Measurements from ENCODE around the gene HCRTR1.

Gene HCRTR1

DNA sequence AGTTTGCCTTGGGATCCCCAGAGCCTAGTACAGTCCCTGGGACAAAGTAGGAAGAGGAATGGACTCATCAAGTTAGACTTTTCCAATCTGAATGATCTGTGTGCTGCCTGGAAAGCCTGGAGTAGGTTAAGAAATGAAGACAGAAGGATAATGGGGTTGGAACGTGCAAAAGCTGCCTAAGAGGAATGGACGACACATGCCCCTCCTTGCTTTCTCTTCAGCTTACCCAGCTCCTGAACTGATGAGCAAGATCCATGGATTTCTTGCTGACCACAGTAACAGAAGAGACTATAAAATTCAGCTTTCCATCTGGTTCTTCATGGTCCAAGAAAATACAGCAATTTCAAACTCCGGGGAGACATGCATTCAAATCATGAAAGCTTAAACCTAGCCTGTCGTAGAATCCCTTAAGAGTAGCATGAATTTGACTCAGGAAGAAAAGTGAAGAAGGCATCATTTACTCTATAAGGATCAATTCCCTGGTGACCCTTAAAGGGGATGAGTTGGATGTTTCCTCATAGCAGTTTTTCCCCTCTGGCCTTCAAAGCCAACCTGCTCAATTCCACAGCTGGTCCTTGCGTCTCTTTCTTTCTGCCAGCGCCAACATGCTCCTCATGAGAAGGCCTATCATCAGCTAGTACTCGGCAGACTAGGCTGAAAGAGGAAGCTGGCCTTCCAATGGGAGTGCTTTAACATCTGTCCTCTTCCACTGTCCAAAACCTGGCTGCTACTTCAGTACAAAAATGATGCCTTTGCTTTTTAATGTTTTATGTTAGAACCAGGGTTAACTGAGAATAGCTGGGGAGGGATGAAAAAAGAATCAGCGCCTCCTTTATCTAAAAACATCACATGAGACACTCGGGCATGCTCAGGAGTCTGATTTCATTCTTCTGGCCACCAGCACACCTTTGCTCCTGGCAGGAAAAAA is 32.9 kb downstream of the HCRTR1 start:
- DNase-seq: no peak

DNA sequence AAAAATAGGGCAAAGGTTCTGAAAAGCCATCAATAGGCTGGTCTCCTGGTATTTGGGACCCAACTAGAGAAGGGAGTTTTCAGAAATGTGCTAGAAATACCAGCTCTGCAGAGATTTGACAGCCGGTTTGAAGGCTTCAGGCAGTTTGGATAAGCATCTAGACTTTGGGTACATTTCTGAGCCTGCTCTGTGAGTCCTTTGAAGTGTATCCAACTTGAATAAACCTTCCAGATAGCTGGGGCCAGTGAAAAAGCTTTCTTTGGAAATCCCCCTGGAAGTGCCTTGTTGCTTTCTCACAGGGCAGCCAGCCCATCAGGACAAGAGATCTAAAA is 33.6 kb downstream of the HCRTR1 start:
- no peak for DNase-seq

DNA sequence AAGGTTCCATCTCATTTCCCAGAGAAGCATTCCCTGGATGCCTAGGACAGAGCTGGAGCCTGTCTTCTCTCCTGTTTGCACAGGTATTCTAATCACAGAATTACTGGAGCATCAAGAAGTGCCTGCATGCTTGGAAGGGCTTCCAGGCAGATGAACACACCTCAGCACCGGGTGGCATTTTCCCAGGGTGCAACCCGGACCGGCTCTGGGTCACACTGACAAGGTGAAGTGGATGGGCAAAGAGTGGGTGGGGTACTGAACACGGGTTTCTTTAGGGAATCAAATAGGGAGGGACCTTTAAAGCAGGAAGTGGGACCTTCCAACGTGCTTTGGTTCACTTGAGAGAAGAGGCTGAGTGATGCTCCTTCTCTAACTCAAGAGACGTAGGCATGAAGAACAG is 34.3 kb downstream of the HCRTR1 start:
- DNase-seq: no peak

DNA sequence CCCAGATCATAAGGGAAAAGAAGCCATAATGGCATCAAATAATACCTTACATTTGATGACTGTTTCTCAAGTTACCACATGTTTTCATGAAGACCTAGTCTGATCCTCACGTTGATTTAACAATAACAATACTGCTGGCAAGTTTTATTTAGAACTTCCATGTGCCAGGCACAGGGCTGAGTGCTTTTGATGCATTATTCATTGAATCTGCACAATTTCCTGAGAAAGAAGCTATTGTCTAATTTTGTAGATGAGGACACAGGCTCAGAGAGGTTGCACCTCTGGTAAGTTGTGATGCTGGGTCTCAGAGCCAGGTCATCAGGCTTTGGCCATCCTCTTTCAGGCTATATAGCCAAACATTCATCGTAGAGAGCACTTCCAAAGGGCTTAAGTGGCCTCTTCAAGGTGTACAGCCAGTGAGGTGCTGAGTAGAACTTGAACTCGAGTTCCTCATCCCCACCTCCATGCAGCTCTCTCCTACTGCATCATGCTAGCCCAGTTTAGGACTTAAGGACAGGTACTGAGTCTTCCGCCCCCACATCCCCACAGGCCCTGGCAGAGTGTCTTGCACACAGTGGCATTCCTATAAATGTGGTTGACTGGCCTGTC is 35.5 kb downstream of the HCRTR1 start:
- DNase-seq: no peak

DNA sequence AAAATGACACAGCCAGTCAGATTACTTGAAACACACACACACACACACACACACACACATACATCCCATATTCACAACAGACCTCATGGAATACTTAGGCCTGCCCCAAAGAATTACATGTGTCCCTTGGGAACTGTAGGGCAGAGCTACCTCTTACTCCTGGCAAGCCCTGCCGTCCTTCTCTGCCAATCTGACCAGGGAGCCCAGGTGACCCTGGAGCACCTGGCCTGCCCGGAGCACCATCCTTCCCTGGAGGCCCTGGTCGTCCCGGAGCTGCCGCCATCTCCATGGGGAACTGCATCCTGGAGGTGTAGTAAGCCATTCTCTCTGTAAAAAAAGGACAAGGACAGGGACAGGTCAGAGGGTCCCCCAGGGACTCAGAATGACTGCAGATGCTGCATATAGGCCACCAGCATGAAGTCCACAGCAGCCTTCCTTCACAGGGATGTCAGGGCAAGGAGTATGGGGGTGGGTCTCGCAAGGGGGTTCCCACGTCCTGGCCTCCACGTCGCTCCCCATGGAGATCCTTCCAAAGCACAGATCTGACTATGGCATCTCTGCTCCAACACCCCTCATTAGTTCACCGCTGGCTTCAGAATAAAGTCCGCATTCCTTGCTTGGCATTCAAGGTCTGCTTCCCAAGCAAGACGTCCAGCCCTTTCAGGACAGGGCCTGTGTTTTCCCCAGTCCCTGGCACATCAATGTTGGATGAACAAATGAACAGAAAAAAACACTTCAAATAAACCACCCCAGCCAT is 36.4 kb downstream of the HCRTR1 start:
- no peak for DNase-seq

DNA sequence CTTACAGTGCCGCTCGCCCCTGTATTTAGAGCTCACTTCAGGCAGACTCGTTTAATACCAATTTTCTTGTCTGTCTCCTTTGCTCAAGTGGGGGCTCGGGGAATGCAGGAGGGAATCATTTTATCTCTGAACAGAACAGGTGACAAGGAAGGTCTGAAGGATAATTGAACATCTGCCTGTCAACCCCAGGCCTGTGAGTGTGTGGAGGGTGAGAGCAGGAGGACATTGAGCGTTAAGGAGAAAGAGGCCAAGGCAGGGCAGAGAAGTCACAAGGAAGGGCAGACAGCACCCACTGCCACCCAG is 36.9 kb downstream of the HCRTR1 start:
- no peak for DNase-seq

DNA sequence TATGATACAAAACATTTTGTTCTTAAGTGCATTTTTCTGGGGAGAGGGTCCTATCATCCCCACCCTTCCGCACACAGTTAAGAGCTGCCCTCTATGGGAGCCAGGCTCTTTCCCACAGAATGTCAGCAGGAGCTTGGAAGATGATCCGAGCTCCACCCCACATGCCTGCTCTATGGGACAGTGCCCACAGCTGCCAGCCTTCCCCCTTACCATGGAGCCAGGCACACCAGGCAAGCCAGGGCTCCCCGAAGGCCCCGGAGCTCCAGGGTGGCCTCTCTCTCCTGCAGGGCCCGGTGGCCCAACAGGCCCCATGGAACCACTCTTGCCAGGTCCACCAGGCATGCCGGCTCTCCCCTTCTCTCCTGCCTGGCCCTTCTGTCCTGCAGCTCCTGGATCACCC is 37.6 kb downstream of the HCRTR1 start:
- DNase-seq: no peak

DNA sequence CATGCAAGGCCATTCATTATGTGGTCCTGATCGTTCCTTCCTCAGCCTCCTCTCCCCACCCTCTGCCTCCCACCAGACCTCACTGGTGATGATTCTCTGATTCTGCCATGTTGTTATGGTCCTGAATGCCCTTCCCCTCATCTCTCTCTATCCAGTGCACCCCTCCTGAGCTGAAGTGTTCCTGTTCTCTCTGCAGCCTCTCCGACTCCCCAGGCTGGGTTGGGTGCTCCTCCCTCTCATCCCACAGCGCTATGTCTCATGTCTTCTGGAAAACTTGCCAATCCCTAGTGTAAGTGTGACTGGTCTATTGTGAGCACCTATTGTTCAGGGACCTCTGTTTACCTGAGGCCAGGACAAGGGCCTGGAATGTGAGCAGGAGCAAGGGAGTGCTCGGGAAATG is 38.3 kb downstream of the HCRTR1 start:
- no peak for DNase-seq

DNA sequence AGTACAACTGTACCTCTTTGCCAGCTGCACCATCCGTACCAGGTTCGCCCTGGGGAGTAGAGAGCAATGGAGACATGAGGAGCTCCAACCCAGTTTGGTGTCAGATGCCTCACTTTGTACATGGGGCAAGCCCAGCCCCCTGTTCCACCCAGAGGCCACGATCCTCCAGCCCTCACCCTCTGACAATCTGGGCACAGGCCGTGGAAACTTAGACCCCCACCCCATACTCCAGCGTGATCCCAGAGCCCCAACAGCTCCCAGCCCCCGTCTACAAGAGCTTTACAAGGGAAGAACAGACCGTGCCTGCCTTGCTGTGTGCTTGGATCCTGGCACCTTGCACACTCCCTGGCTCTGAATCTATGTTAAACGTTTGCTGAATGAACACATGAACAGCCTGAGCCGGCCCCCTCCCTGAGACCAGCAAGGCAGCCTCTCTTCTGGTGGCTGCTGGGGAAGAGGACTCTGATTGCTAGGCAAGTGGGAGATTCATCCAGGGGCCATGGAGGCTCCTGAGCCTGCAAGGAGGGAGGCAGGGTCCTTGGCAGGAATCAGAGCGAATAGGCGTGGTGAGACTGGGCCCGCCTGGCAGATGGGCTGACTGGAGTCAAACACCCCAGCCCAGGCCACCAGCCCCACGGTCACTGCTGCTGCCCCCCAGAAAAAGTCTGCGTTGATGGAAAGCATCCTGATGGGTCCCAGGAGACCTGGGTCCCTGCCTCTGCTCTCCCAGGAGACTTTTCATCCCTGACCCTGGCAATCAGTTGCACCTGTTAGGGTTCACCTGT is 39.7 kb downstream of the HCRTR1 start:
- DNase-seq: no peak

DNA sequence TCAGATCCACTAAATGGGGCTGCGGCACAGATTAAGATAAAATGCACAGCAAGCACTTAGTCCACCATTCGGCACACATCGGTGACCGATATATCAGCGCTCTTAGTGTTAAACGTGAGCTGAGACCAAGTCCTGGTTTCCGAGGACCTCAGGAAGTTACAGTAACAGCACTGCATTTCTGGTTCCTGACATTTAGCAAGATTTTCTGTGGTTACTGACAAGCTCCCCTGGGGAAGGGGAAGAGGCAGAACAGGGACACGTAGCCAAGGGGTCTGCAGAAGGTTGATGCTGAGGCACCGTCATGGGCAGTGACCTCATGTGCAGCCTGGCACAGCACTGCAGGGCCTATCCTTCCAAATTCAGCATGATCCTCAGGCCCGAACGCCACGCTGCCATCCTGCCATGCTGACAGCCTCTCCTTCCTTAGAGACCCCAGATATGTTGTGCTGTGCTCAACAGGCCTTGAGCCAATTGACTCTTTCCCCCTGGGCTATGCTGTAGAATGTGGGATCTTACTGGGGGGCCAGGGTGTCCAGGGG is 40.6 kb downstream of the HCRTR1 start:
- no peak for DNase-seq

DNA sequence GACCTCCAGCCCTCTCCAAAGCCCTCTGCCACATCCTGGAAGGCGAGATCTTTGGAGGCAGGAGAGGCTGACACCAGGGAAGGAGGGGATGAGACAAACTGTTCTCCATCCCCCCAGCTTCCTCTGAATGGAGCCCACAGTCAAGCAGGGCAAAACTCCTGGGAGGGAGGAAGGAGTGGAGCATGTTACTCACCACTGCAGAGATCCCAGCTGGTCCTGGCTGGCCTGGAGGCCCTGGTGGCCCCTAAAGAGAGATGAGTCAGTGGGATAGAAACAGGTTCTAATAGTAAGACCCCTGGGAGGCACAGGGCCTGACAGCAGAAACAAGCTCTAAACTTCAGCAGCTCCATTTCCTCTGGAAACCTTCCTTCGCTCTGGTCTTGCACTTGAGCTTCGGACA is 41.2 kb downstream of the HCRTR1 start:
- no peak for DNase-seq

DNA sequence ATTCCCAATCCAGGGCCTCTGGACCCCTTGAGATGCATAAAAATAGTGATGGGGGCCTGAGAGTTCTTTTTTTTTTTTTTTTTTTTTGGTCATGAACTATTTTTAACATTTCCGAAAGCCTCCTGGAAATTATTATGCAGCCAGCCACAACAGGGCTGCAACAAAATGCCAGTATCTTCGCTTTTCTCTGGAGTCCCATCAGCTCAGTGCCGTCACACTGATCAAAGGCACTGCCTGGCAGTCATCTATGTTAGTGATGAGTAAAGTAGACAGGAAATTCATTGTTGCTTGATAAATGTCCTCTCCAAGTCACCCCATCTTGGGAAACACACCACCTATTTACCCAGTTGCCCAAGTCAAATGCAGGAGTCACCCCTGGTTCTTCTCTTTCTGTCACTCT is 42.4 kb downstream of the HCRTR1 start:
- DNase-seq: no peak

DNA sequence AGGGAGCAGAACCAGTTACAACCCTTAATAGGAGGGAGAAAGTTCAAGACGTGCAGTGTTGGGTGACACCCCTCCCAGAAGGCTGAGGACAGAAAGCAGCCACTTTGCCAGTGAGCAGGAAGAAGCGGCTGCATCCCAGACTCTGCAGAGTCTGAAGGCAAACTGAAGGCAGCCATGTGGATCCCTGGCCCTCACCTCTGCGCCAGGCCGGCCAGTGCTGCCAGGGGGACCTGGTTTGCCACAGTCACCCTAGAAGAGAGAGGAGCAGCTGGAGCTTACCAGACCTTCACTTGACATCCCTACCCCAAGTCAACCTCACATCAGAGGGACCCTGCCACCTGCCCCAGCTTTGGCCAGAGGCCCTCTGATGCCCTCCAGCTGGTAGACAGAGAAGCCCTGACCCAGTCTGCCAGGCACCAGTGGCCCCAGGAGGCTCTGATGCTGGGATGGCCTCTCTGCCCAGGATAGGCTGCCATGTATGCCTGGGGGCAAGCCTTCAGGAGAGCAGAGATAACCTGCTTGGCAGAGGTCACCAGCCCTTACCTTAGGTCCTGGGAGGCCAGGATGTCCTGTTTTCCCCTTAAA is 43.5 kb downstream of the HCRTR1 start:
- no peak for DNase-seq

DNA sequence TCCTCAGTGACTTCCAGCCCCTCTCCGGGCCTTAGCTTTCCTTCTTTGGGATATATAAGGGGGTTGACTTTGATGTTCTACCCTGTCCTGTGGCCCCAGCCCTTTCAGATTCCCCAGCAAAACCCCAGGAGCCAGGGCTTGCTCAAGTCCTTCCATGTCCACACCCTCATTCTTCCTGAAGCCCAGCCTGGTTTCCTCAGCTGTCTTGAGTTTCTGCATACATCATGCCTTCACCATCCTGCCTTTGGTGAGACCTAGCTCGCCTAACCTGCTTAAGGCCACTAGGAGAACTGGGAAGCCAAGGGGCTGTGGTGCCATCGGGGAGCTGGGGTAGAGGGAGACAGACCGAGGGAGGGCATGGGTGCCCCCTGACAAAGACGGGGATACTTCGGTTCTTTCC is 44.4 kb downstream of the HCRTR1 start:
- no peak for DNase-seq

DNA sequence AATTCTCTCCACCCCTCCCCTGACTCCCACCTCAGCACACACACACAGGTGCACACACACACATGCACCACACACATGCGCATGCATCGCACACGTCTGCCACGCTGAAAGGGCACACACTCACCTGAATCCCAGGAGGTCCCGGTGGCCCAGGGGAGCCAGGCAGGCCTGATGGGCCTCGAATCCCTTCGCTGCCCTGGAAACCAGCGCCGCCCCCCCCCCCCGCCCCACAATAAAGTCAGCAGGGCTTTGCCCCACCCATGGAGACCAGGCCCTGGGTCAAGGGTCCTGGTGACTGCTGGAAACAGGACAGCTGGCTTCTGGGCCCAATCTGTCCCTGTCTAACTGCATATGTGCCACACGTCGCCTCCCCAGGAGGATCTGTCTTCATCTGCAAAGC is 45.0 kb downstream of the HCRTR1 start:
- DNase-seq: no peak

DNA sequence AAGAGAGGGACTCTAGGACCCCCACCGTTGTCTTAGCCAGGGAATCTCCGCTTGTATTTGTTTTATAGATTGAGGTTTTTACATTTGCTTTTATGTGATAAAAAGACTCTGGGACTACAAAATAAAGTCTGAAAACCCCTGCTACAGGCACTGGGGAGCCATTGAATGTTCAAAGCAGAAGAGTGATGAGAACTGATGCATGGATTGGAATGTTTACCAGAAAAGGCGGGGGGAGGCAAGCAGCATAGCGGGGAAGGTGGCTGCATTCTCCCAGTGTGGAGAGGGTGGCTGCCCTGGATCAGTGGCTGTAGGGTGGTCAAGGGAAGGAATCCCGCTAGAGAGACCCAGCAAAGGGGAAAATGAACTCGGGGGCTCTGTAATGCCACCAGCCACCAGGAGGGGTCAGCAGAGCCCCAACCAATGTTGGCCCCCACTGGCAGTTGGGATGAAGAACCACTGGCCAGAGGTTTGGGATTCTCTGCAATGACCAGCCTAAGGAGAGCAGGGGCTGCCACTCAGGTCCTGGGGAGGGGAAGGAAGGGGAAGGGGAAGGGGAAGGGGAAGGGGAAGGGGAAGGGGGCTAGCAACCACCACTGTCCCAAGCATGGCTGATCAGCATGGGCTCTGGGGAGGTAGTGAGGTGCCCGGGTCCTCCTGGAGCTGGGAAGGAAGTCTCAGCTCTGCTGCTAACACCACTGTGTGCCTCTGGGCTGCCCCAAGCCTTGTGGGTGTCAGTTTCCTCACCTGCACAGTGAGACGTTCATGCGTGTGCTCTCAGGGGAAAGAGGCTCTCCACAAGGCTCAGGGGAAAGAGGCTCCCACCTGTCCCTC is 46.3 kb downstream of the HCRTR1 start:
- peak; percentile 34 for DNase-seq

DNA sequence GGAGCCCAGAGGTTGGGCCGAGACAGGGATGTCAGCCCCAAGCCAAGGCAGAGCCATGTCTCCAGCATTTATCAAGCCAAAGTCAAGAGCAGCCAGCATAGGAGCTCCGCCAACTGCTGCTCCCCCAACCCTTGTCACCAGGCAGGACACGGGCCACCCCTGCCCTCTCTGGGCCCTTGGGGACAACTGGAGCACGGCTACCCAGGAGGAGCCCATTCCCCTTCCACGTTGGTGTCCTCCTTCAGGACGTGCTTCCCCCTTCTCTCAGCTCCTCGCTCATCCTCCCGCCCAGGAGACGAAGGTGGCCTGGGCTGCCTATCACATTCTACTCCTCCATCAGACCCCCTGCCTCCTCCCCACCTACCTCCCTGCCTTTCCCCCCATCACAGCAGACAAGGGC is 47.0 kb downstream of the HCRTR1 start:
- DNase-seq: no peak

DNA sequence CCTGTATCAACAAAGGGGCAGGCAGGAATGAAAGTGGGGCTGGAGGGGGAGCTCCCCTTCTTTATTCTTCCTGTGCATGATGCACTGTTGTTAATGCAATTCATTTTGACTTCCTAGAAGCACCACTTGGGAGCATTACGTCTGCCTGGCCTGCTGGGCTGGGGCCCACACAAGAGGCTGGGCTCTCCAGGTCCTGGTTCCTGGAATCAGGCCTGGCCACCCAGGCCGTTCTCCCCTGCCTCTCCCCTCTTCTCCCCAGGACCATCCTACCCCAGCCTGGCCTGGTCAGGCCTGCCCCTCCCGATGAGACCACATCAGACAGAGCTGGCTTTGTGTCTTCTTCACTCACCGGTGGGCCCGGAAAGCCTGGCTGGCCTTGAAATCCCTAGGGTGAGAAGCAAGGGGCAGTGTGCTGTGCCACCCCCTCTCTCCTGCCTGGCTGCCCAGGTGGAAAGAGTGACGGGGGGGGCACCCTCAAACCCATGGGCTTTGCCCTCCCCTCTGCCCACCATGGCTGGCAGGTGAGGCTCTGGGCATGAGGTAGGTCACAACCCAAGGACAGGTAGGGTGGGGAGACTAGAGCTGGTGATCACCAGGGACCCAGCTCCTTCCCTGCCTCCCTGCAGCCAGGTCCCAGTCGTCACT is 47.9 kb downstream of the HCRTR1 start:
- no peak for DNase-seq

DNA sequence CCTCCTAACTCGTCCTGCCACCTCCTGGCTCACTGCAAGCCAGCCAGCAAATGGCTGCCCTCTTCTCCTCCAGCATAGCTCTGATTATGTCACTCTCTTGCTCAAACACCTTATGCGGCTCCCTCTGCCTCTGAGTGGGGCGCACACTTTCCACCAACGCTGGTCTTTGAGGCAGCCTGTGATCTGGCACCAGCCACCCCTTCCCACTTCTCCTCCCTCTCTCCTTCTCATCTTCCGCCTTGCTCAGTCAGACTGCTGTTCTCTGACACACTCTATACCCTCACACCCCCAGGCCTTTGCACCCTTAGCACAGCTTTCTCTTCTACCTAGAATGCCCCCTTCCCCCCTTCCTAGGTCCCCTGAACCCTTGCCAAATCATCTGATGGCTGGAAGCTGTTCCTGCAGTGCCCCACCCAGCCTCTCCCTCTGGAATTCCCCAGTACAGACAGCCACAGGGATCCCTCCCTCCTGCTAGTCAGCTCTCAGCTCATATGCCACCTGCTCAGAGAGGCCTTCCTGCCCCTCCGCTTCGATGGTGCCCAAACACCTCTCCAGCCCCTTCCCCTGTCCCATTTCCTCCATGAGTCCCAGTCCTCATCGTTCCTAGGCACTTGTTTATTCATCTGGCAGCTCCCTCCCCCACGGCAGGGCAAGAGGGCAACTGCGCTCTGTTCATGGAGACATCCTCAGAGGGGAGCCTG is 48.9 kb downstream of the HCRTR1 start:
- DNase-seq: peak; percentile 46

DNA sequence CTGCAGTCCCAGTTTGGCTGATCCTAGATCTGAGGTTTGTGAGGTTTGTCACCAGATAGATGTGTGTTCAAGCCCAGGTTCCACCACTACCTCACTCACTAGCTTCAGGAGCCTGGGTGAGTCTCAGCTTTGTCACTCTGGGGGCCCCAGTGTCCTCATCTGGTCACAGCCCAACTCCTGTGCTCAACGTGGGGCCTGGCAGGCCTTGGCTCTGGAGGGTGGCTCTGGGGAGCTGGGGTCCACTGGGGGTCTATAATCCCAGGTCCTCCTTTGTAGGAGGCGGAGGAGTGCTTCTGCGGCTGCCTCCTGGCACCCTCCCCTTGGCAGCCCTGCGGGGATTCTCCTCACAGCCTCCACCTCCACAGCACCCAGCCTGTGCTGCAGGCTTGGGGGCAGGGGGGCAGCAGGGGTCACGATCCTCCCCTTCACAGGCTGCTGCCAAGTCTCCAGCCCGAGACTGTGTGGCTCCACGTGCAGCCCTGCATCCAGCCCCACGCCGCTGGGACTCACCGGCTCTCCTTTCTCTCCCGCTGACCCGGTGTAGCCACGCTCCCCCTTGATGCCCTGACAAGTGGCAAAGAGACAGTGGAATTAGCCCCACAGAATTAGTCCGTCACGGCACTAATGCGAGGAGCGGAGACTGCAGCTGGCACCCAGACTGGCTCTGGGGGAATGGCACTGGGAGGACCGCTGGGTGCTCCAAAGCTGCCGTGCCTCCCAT is 49.7 kb downstream of the HCRTR1 start:
- DNase-seq: no peak

All from kidney glomerular epithelial cell (primary cell).